ENCODE results near the gene C2CD2.

Gene C2CD2

GRCh38 chr21:41846033-41846317 lies 107.8 kb downstream of the C2CD2 start:
- no peak for DNase-seq (ENCODE audit: low spot score)

- DNase-seq (ENCODE audit: low spot score): no peak
These were observed 108.3 kb downstream of the C2CD2 start for GRCh38 chr21:41845310-41846032.

DNA sequence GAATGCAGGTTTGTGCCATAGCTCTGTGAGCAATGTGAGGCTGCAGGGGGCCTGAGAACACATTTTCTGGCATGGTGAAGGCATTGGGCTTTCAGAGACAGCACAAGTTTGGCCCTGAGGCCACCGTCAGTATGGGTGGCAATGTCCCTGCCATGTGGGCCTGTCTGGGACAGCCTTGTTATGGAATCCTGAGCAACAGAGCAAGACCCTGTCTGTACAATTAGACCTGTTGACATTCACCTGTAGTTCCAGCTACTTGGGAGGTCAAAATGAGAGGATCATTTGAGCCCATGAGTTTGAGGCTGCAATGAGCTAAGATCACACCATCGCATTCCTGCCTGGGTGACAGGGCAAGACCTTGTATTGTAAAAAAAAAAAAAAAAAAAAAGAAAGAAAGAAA lies 110.2 kb downstream of the C2CD2 start:
- no peak for DNase-seq (ENCODE audit: low spot score)

DNA sequence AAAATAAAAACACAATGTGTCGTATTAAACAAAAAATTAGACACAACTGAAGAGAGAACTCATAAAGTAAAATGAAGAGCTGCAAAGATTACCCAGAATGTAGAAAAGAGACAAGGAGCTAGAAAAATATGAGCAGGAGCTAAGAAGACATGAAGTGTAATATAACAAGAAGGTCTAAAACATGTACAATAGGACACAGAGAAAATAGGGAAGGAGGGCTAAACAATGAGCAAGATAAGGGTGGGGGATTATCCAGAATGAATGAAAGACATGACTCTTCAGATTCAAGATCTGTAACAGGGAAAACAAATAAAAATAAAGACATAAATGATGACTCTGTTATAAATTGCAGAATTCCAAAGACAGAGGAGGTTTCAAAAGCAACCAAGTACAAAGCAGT lies 112.9 kb downstream of the C2CD2 start:
- no peak for DNase-seq (ENCODE audit: low spot score)

- no peak for DNase-seq (ENCODE audit: low spot score)
These were observed 114.3 kb downstream of the C2CD2 start for GRCh38 chr21:41839387-41840000.

DNA sequence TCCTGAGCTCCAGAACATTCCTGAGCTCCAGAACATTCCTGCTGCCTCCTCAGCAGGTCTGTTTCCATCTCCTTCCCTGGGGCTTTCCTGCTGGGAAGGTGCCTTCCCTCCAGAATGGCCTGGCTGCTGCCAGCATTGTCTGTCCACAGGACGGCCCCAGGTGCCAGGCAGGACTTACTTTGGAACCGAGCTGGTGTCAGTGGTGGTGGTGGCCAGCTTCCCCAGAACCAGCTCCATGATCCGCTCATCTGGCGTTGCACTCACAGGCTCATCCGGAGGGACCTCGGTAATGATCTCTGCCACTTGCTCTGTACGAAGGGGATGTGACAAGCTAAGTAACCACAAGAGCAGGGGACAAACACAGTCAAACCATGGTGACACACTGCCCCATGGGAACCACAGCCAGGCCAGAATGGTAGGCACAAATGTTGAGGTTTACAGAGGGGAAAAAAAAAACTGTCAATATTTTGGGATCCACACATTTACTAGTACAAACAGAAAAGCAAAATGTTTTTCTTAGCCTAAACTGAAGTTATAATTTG lies 116.0 kb downstream of the C2CD2 start:
- no peak for DNase-seq (ENCODE audit: low spot score)

GRCh38 chr21:41836166-41837015 lies 117.4 kb downstream of the C2CD2 start:
- DNase-seq (ENCODE audit: low spot score): no peak

GRCh38 chr21:41835711-41836154 lies 118.1 kb downstream of the C2CD2 start:
- DNase-seq (ENCODE audit: low spot score): no peak

All from RKO (cell line).